ENCODE results near the gene OPN3.

The OPN3 gene

GRCh38 chr1:241593186-241593585 is 47.0 kb downstream of the OPN3 start:
- in situ Hi-C loops (cut with MboI; ENCODE audit: low sequenced_read_pairs): no loop called here

GRCh38 chr1:241592273-241592958 is 47.8 kb downstream of the OPN3 start:
- in situ Hi-C loops (cut with MboI; ENCODE audit: low sequenced_read_pairs): no loop called here

DNA sequence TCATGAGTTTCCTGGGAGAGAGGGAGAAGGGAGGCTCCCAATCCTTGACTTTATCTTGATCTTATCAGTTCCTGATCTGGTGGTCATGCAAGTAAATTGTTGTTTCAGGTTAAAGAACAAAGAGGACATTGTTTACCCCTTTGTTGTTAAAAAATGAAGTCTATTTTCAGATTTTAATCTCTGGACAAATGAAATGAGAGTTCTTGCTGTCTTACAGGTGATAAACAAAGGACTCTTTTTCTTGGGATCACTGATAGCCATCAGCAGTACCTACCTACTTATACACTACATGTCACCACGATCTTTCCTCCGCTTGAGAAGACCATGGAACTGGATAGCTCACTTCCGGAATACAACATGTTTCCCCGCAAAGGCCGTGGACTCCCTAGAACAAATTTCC is 48.4 kb downstream of the OPN3 start:
- in situ Hi-C loops (cut with MboI; ENCODE audit: low sequenced_read_pairs): no loop called here

DNA sequence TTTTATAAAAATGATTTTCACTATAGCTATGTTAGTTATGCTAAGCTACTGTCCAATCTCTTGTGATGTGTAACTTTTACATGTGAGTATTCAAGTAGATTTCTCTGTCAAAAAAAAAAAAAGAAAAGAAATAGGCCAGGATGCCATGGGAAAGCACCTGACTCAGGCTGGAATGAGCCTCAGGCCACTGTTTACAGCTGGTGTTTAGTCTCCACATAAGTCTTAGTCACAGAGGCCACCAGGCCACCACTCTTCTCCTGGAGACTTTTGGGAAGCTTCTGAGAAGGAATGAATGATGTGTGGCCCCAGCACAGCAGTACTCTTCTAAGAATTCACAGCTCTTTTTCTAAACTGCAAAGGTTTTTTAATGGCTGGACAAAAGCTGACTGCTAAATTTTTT is 48.9 kb downstream of the OPN3 start:
- in situ Hi-C loops (cut with MboI; ENCODE audit: low sequenced_read_pairs): no loop called here

GRCh38 chr1:241590719-241591118 is 49.5 kb downstream of the OPN3 start:
- in situ Hi-C loops (cut with MboI; ENCODE audit: low sequenced_read_pairs): no loop called here

DNA sequence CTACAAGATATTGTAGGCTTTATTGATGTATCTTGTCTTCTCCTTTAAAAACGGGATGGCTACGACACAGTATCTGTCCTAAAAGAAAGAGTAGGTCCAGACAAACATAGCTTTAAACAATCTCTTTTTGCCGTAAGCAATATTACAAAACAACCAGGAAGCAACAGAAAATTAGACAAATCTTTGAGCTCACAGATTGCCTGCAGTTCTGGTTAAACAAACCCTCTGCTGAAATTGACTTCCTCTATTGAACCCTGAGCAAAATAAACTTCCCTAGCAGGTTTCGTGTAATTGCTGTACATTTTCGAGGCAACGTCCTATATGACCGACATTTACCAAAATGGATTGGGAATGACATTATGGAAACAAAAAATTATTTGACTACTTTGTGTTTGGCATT is 50.6 kb downstream of the OPN3 start:
- in situ Hi-C loops (cut with MboI; ENCODE audit: low sequenced_read_pairs): no loop called here

GRCh38 chr1:241586905-241587512 is 53.2 kb downstream of the OPN3 start:
- in situ Hi-C loops (cut with MboI; ENCODE audit: low sequenced_read_pairs): no loop called here

- in situ Hi-C loops (cut with MboI; ENCODE audit: low sequenced_read_pairs): no loop called here
These were observed 57.2 kb downstream of the OPN3 start for GRCh38 chr1:241582921-241583321.

DNA sequence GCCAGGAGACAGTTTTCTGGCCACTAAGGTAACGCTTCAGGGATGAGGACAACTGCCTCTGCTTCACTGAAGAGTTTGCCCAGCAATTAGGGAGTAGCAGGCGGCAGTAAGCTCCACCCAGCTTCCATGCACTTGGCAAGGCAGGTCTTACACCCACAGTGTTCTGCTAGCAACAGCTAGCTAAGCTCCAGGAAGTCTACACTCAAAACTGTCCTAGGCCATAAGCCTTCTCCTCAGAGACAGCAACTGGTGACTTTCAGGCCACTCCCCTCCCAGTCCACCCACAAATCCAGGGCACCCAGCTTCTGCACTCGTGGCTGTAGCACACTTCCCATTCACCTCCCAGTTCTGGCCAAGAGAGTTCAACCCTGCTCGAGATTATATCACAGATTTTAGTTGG is 60.7 kb downstream of the OPN3 start:
- in situ Hi-C loops (cut with MboI; ENCODE audit: low sequenced_read_pairs): no loop called here

- in situ Hi-C loops (cut with MboI; ENCODE audit: low sequenced_read_pairs): no loop called here
These were observed 66.0 kb downstream of the OPN3 start for GRCh38 chr1:241574154-241574553.

DNA sequence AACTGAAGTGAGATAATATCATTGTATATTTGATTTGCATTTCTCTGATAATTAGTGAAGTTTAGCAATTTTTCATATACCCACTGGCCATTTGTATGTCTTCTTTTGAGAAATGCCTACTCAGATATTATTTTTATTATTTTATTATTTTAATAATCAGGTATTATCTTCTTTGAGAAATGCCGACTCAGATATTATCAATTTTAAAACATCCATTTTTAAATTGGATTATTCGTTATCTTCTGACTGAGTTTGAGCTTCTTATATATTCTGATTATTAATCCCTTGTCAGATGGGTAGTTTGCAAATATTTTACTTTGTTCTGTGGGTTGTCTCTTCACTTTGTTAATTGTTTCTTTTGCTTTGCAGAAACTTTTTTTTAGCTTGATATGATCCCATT is 70.3 kb downstream of the OPN3 start:
- in situ Hi-C loops (cut with MboI; ENCODE audit: low sequenced_read_pairs): no loop called here

DNA sequence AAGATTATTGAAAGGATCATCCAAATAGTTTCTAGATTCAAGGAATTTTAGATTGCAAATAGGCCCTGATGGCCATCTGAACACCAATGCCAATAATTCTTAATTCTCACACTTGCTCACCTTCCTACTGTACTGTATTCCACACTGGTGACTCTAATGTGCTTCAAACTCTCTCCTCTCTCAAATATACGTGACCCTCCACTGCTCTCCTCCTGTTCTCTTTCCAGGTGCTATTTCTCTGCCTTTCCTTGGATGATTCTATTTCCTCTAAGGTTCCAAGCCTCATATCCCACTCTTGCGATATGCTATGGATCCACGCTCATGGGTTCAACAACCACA is 79.4 kb downstream of the OPN3 start:
- in situ Hi-C loops (cut with MboI; ENCODE audit: low sequenced_read_pairs): no loop called here

DNA sequence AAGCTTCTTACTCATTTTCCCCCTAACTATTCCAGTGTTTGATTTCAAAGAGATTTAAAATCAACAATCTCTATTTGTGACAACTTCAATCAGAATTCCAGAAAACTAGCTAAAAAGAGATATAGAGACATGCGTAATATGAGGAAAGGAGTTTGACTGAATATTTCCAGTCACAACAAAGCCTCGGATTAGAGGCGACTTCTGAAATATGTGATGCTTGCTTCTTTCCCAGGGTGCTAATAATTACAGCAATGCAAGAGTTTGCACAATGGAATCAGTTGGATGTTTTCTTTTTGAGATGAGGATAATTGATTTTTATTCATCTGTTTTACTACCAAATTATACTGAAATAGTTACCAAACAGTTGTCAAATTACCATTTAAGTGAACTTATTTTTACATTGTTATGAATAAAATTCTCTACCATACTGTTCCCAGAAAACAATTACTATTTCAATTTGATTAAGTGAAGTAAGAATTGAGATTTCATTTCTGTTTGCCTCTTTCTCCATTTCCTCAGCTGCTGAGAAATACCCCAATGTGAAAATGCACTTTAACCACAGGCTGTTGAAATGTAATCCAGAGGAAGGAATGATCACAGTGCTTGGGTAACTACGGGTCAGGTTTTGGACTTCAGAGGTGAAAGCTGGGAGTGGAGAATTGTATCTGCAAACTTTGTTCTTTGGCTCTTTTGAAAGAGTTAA is 79.9 kb downstream of the OPN3 start:
- in situ Hi-C loops (cut with MboI; ENCODE audit: low sequenced_read_pairs): no loop called here

GRCh38 chr1:241557551-241558193 is 82.5 kb downstream of the OPN3 start:
- in situ Hi-C loops (cut with MboI; ENCODE audit: low sequenced_read_pairs): no loop called here

GRCh38 chr1:241557031-241557430 is 83.1 kb downstream of the OPN3 start:
- in situ Hi-C loops (cut with MboI; ENCODE audit: low sequenced_read_pairs): no loop called here

DNA sequence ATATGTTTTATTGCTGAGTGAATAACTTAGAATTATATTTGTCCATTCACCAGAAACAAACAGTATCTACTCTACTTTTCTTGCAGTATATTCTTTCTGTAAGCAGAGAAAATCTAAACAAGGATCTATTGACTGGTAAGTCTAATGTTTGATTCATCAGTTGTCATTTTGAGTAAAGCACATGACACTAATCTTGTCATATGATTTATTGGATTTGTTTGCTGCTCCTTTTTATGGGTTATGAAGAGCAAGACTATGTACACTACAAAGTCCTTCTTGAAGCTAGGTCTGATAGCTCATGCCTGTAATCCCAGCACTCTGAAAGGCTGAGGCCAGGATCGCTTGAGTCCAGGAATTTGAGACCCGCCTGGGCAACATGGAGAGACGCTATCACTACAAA is 84.6 kb downstream of the OPN3 start:
- in situ Hi-C loops (cut with MboI; ENCODE audit: low sequenced_read_pairs): no loop called here

DNA sequence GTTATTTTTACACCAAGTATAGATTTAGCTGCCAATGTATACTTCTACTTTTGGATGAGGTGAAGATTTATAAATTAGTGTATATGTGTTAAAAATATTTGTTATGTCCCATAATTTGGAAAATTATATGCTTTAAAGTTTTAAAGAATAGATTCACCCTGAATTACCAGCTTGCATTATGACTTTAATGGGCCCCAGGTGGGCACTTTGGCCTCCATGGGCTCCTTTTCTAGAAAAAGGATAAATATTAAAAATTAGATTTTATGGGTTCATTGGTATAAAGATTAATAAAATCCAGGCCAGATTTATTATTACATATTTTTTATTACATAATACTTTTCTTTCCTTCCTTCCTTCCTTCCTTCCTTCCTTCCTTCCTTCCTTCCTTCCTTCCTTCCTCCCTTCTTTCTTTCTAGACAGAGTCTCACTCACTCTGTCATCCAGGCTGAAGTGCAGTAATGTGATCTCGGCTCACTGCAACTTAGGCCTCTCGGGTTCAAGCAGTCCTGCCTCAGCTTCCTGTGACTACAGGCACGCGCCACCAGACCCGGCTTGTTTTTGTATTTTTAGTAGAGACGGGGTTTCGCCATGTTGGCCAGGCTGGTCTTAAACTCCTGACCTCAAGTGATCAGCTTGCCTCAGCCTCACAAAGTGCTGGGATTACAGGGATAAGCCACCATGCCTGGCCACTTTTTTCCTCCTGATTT is 86.1 kb downstream of the OPN3 start:
- in situ Hi-C loops (cut with MboI; ENCODE audit: low sequenced_read_pairs): no loop called here

- in situ Hi-C loops (cut with MboI; ENCODE audit: low sequenced_read_pairs): no loop called here
These were observed 88.2 kb downstream of the OPN3 start for GRCh38 chr1:241551759-241552638.

DNA sequence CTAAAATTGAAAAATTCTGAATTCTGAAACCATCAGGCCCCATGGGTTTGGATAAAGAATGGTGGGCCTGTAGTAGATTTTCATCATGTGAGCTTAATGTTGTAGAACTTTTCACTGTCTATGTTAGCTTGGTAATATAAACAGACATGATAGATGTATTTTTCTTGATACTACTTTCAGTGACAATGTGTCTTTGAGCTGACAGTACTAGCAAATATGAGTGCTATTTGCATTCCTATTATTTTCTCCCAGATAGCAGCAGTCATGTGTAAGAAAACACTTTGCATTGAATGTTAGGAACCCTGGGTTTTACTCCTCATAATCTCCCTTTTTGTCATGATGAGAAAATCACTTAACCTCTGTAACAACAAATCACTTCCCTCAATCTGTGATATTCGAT is 89.9 kb downstream of the OPN3 start:
- in situ Hi-C loops (cut with MboI; ENCODE audit: low sequenced_read_pairs): no loop called here

- in situ Hi-C loops (cut with MboI; ENCODE audit: low sequenced_read_pairs): loop anchor here (25.0 kb wide), 1 partner anchor 314 kb away; no protein-coding TSS in a partner anchor
These were observed 92.2 kb downstream of the OPN3 start for GRCh38 chr1:241548008-241548407.
